ENCODE results near the gene RBM15B.

RBM15B gene

DNA sequence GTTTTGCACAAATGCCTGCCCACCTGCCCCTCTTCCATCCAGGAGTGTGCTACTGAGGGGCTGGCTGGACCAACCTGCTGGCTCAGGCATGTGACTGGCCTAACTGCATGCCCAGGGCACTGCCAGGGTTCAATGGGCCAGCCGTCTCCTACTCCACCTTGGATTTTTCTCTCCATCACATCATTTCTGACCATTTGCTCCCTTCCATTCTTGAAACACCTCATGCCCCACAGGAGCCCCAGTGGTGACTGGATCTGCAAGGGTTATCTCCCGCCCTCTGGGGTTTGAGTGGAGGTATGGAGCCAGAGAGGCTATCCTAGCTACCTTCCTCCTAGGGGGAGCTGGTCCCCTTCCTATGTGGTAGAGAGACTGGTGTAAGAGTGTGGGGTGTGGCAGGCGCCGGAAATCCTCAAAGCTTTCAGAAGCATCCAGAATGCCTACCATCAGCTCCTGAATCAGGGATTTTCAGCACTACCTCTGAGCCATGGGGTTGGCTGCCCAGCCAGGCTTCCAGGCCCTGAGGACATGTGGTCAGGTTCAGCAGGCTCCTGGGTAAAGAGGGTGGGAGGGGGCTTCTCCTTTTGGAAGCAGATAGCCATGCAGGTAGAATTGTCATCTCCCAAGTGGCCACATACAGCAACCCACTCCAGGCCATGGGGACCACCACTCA lies 8.9 kb upstream of the RBM15B start:
- DNase-seq (ENCODE audit: low read depth in 2 of 2) = no peak
- TF ChIP-seq, protein P1, sequence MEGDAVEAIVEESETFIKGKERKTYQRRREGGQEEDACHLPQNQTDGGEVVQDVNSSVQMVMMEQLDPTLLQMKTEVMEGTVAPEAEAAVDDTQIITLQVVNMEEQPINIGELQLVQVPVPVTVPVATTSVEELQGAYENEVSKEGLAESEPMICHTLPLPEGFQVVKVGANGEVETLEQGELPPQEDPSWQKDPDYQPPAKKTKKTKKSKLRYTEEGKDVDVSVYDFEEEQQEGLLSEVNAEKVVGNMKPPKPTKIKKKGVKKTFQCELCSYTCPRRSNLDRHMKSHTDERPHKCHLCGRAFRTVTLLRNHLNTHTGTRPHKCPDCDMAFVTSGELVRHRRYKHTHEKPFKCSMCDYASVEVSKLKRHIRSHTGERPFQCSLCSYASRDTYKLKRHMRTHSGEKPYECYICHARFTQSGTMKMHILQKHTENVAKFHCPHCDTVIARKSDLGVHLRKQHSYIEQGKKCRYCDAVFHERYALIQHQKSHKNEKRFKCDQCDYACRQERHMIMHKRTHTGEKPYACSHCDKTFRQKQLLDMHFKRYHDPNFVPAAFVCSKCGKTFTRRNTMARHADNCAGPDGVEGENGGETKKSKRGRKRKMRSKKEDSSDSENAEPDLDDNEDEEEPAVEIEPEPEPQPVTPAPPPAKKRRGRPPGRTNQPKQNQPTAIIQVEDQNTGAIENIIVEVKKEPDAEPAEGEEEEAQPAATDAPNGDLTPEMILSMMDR (IDR thresholded peaks at IDR 0.05; ENCODE audit: low read depth, low read length) = no peak
- no peak overlapping the region for H3K4me3 ChIP-seq (replicated peaks in 1 of 2; ENCODE audit: low read depth in 2 of 2, low read length in 2 of 2)

DNA sequence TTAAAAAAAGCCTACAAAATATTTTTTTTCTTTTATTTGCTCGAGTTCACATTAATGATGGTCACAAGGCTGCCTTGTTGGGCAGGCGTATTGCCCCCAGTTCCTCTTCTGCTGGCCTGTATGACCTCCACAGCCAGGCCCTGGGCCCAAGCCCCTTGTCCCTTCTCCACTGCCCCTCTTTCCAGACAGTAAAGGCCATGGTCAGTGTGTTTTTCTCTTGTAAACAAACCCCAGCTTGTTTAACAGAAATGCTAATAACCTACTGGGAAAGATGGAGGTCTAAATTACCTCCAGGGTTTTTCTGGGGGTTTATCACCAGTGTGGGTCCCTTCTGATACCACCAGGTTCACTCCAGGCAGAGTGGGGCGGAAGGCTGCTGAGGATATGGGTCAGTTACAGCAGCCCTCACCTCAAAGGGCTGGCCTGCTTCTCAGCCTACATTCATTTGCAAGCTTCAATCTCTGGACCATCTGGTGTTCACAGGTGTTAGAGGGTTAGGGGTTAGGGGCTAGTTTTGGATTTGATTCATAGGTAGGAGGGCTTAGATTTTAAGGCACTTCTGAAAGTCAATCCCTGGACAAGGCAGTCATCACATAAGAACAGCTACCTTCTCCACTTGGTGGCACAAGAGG lies 8.0 kb upstream of the RBM15B start:
- H3K4me3 ChIP-seq (replicated peaks in 1 of 2; ENCODE audit: low read depth in 2 of 2, low read length in 2 of 2) = no peak overlapping the region

DNA sequence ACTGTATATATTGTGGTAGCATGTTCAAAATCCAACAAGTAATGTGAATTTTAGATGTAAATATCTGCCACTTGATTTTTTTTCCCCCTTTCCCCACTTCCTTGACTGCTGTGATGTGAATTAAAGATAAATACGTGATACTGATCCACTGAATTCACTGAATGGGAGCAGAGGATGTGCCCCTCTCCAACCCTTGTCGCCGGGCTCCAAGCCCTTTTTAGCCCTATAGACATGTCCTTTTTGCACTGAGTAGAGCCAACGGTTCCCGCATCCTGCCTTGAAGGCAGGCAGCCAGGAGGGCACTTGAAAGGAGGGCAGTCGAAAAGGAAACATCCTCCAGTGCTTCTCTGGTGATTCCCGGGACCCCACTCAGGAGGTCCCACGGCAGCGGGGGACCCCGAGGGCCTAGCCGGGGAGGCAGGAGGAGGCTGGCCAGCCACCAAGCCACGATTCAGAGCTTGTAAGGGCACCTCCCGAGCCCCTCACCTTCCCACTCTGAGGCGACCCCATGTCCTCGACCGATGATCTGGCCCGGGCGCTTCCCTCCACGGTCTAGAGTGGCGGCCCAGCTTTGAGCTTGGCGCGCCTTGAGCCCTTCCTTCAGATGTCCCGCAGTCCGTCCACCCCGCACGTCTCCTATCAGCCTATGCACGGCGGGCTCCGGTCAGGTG lies 6.9 kb upstream of the RBM15B start:
- peak in 1 of 2 donors; percentile 23 for DNase-seq (ENCODE audit: low read depth in 2 of 2)
- TF ChIP-seq, protein P1 (IDR thresholded peaks at IDR 0.05; ENCODE audit: low read depth, low read length) = no peak
- H3K4me3 ChIP-seq (replicated peaks in 1 of 2; ENCODE audit: low read depth in 2 of 2, low read length in 2 of 2) = peak overlapping the region; percentile 85 to 98

More for the DNA sequence above, 8.0 kb upstream of the RBM15B start:
- DNase-seq (ENCODE audit: low read depth in 2 of 2) = no peak
- TF ChIP-seq, protein P1 (IDR thresholded peaks at IDR 0.05; ENCODE audit: low read depth, low read length) = no peak

DNA sequence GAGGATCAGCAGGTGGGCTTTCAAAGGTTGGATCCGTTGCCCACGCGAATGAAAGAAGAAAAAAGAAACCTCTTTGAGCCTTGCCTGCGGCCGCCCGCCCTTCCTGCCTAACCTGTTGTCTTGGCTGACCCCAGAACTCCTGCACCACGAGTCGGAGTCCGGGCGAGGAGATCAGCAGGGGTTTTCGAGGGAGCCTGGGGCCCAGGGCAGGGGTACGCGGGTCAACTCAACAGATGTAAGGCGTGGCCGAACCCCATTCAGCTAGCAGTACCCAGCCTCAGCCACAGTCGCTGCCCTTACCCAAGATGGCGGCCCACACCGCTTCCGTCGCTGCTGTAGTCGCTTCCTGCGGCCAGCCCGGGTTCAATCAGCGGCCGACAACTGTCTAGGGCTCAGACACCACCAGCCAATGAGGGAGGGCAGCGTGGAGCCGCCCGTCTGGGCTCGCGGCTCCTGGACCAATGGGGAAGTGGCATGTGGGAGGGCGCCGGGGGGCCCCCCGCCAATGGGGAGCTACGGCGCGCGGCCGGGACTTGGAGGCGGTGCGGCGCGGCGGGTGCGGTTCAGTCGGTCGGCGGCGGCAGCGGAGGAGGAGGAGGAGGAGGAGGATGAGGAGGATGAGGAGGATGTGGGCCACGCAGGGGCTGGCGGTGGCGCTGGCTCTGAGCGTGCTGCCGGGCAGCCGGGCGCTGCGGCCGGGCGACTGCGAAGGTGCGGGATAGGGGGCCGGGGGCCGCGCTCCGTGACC lies 6.2 kb upstream of the RBM15B start, which contains the start of gene MANF:
TSS of gene MANF (plus strand) at position 566 of the 748 bp plus-strand sequence. CDS start at position 618, 52 bp downstream.
- TF ChIP-seq, protein P1 (IDR thresholded peaks at IDR 0.05; ENCODE audit: low read depth, low read length) = no peak
- H3K4me3 ChIP-seq (replicated peaks in 1 of 2; ENCODE audit: low read depth in 2 of 2, low read length in 2 of 2) = peak within 1 kb of the TSS; percentile 85 to 98
- peak; percentile 98 for DNase-seq (ENCODE audit: low read depth in 2 of 2)

DNA sequence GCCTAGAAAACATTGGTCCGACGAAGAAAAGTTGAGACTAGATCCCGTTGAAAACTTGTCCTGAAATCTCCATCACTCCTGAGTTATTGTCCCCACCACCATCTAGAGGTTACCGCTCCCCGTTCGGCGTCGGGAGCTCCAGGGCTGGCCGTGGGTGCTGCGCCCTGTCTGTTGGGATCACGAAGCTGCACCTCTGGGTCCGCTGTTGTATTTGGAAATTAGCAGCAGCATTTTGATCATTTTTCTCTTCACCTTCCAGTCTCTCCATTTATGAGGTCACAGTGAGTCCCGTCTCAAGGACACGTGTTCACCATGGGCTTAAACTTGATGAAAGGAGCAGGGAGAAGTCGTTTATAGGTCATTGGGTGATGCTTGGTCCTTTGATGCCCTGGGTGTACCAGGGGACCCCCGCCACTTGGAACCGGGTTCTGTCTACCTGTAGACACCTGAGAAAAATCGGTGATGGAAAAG lies 5.4 kb upstream of the RBM15B start:
- peak overlapping the region; percentile 74 to 98 for H3K4me3 ChIP-seq (replicated peaks in 1 of 2; ENCODE audit: low read depth in 2 of 2, low read length in 2 of 2)
- DNase-seq (ENCODE audit: low read depth in 2 of 2) = no peak
- TF ChIP-seq, protein P1 (IDR thresholded peaks at IDR 0.05; ENCODE audit: low read depth, low read length) = no peak

DNA sequence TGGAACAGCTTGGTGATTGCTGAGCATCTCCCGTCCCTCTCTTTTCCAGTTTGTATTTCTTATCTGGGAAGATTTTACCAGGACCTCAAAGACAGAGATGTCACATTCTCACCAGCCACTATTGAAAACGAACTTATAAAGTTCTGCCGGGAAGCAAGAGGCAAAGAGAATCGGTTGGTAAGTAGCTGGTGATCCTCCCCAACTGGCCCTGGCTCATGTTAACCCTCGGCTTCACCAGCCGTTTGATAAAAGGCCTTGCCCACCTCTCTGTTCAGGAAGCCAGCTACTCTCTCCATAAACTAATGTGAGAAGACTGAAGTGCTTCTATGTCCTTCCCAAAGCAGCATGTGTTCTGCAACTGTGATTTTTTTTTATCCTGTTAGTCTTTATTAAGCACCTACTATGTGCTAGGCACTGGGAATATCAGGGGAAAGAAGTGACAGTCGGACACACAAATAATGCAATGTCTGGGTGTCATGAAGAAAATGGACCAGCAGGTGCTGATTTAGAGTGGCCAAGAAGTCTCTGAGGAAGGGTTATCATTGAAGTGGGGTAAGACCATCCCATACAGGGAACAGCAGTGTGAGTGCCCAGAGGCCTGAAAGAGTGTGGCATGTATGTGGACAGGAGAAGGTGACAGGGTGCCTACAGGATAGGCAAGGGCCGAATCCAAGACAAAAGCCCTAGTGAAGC lies 4.8 kb upstream of the RBM15B start:
- no peak for DNase-seq (ENCODE audit: low read depth in 2 of 2)
- peak overlapping the region; percentile 74 to 98 for H3K4me3 ChIP-seq (replicated peaks in 1 of 2; ENCODE audit: low read depth in 2 of 2, low read length in 2 of 2)
- TF ChIP-seq, protein P1 (IDR thresholded peaks at IDR 0.05; ENCODE audit: low read depth, low read length) = peak; percentile 9
